Stimulated activated naive CD8-positive, alpha-beta T cell treated with anti-CD3 and anti-CD28 coated beads, Interleukin-15, Interleukin-2, amounts not matched to agents 100 ng/mL and 50 ng/mL, for 24 hours (primary cell): ENCODE measurements around the gene USP31.

Experiments
- H3K27ac Mint-ChIP-seq: one replicate; pipeline ENCODE4 v1.8.0; 2021; ENCODE audit warnings: mild to moderate bottlenecking, mixed read lengths
- H3K27me3 Mint-ChIP-seq: one replicate; pipeline ENCODE4 v1.8.0; 2021; ENCODE audit warnings: mixed read lengths
- H3K36me3 Mint-ChIP-seq: one replicate; pipeline ENCODE4 v1.8.0; 2021; ENCODE audit warnings: low read depth, mixed read lengths
- H3K4me1 Mint-ChIP-seq: one replicate; pipeline ENCODE4 v1.8.0; 2021; ENCODE audit warnings: low read depth, mixed read lengths
- H3K4me3 Mint-ChIP-seq: one replicate; pipeline ENCODE4 v1.8.0; 2021; ENCODE audit warnings: mild to moderate bottlenecking, mixed read lengths
- H3K9me3 Mint-ChIP-seq: one replicate; pipeline ENCODE4 v1.8.0; 2021; ENCODE audit warnings: mixed read lengths

USP31 gene, protein sequence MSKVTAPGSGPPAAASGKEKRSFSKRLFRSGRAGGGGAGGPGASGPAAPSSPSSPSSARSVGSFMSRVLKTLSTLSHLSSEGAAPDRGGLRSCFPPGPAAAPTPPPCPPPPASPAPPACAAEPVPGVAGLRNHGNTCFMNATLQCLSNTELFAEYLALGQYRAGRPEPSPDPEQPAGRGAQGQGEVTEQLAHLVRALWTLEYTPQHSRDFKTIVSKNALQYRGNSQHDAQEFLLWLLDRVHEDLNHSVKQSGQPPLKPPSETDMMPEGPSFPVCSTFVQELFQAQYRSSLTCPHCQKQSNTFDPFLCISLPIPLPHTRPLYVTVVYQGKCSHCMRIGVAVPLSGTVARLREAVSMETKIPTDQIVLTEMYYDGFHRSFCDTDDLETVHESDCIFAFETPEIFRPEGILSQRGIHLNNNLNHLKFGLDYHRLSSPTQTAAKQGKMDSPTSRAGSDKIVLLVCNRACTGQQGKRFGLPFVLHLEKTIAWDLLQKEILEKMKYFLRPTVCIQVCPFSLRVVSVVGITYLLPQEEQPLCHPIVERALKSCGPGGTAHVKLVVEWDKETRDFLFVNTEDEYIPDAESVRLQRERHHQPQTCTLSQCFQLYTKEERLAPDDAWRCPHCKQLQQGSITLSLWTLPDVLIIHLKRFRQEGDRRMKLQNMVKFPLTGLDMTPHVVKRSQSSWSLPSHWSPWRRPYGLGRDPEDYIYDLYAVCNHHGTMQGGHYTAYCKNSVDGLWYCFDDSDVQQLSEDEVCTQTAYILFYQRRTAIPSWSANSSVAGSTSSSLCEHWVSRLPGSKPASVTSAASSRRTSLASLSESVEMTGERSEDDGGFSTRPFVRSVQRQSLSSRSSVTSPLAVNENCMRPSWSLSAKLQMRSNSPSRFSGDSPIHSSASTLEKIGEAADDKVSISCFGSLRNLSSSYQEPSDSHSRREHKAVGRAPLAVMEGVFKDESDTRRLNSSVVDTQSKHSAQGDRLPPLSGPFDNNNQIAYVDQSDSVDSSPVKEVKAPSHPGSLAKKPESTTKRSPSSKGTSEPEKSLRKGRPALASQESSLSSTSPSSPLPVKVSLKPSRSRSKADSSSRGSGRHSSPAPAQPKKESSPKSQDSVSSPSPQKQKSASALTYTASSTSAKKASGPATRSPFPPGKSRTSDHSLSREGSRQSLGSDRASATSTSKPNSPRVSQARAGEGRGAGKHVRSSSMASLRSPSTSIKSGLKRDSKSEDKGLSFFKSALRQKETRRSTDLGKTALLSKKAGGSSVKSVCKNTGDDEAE (N-terminal part only)

DNA sequence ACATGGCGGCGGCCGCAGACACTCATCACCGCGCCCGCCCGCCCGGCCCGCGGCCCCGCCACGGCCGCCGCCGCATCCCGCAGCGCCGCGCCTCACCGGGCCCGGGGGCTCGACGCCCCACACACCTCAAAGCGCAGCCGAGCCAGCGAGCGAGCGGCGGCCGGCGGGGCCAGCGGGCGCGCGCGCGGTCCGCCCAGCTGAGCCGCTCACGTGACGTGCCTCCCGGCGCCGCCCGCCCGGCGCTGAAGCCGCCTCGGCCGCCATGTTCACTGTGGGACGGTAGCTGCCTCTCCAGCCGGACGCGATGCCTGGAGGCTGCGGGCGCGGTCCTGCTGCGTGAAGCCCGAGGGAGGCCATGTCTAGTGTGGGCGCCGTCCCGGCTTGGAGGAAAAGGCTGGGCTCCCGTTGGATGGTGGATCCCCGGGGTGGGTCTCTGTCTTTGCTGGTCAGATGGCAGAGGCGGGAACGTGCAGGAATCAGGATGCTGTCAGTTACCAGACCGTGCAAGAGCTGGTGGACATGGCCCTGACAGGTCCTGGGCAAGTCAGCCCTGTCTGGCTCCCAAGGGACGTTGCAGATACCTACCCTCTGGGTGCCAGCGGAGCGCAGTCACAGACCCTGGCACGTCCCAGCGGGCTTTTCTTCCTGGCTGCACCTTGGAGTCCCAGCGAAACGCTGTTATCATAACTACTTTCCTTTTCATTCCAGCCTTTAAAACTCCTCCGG lies at the start of gene USP31:
USP31 (minus strand) TSS at position 186 of the 726 bp plus-strand sequence; CDS start at position 4, 182 bp downstream.
- Mint-ChIP-seq H3K9me3 (no peaks in the 10 kb centered on the region), H3K36me3 (peaks cover 4% of the 10 kb centered on the region), H3K4me3 (peak within 1 kb of the TSS; percentile 94), H3K27ac (peak within 1 kb of the TSS; percentile 90), H3K27me3 (peaks cover 11% of the 10 kb centered on the region), H3K4me1 (peaks cover 36% of the 10 kb centered on the region)

GRCh38 chr16:23196539-23196938 lies 47.3 kb upstream of the USP31 start:
- no peaks in the 10 kb centered on the region for H3K36me3 Mint-ChIP-seq
- no peak overlapping the region for H3K27ac Mint-ChIP-seq
- H3K4me1 Mint-ChIP-seq: no peaks in the 10 kb centered on the region
- H3K9me3 Mint-ChIP-seq: no peaks in the 10 kb centered on the region
- H3K4me3 Mint-ChIP-seq: no peak overlapping the region
- peaks cover 25% of the 10 kb centered on the region for H3K27me3 Mint-ChIP-seq

DNA sequence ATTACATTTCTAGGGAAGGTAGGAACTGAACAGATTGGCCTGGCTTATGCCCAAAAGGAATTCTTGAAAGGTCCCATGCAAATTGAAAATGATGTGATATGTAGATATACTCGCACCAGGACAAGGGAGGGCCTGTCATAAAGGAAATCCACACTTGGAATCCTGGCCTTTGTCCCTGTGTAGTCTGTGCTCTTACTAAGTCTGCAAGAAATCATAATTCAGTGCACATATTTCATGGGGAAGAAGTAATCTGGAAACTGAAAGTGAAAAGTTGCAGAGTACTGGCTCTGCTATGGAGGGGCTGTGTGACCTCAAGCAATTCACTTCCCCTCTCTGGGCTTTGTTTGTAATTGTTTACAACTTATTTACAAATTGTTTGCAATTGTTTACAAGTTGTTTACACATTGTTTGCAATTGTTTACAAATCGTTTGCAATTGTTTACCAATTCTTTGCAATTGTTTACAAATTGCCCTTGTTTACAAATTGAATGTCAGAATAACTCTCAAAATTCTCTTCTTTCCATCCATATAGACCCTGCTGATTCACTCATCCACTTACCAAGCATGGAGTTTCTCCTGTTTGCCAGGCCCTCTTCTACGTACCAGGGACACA lies 46.2 kb upstream of the USP31 start:
- Mint-ChIP-seq H3K4me1 (no peaks in the 10 kb centered on the region), H3K27ac (no peak overlapping the region), H3K9me3 (no peaks in the 10 kb centered on the region), H3K27me3 (peaks cover 18% of the 10 kb centered on the region), H3K36me3 (no peaks in the 10 kb centered on the region), H3K4me3 (no peak overlapping the region)

- Mint-ChIP-seq H3K9me3 (no peaks in the 10 kb centered on the region), H3K4me3 (no peak overlapping the region), H3K27me3 (peaks cover 12% of the 10 kb centered on the region), H3K27ac (no peak overlapping the region), H3K4me1 (no peaks in the 10 kb centered on the region), H3K36me3 (no peaks in the 10 kb centered on the region)
These were observed 45.4 kb upstream of the USP31 start for GRCh38 chr16:23194497-23195221.

DNA sequence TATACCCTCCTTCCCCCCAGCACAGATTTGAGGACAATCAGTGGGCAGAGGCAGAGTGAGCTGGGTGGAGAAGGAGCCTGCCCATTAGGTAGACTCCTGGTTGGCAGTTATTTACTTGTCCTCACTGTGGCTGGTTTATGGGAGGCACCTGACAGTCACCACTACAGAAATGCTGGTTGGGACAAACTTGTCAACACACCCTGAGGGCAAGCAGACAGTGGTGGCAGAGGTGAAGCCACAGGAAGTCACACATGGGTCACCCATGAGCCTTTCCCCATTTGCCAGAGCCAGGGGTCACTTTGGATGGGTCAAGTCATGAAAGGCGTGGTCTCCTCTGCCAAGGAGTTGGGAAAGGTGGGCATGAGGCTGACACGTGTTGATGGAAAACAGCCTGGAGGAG lies 39.7 kb upstream of the USP31 start:
- no peak overlapping the region for H3K27ac Mint-ChIP-seq
- H3K4me3 Mint-ChIP-seq: no peak overlapping the region
- H3K9me3 Mint-ChIP-seq: no peaks in the 10 kb centered on the region
- H3K4me1 Mint-ChIP-seq: no peaks in the 10 kb centered on the region
- H3K36me3 Mint-ChIP-seq: no peaks in the 10 kb centered on the region
- H3K27me3 Mint-ChIP-seq: peaks cover 37% of the 10 kb centered on the region

DNA sequence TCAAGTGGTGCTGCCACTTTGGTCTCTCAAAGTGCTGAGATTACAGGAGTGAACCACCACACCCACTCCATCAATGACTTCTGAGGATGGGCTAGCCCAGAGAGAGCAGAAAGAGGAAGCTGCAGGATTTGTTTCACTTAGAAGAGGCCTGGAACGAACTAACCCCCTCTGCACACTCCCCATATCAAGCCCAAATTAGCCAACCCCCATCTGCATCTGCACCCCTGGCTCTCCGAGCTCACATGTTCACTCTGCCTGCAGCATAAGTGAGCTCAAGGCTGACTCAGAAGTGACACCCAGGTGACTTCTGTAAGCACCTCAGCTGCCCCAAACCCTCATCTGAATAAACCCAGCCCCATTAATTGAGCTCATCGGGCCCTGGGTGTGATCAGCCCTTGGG lies 38.1 kb upstream of the USP31 start:
- H3K27ac Mint-ChIP-seq: no peak overlapping the region
- no peaks in the 10 kb centered on the region for H3K9me3 Mint-ChIP-seq
- peaks cover 44% of the 10 kb centered on the region for H3K27me3 Mint-ChIP-seq
- no peaks in the 10 kb centered on the region for H3K36me3 Mint-ChIP-seq
- H3K4me1 Mint-ChIP-seq: no peaks in the 10 kb centered on the region
- H3K4me3 Mint-ChIP-seq: no peak overlapping the region

DNA sequence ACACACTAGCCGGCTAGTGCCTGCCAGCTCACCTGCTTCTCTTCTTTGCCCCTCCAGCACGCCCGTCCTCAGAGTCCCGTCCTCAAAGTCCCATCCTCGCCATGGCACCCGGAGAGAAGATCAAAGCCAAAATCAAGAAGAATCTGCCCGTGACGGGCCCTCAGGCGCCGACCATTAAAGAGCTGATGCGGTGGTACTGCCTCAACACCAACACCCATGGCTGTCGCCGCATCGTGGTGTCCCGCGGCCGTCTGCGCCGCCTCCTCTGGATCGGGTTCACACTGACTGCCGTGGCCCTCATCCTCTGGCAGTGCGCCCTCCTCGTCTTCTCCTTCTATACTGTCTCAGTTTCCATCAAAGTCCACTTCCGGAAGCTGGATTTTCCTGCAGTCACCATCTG lies 36.9 kb upstream of the USP31 start:
- peaks cover 56% of the 10 kb centered on the region for H3K27me3 Mint-ChIP-seq
- no peaks in the 10 kb centered on the region for H3K9me3 Mint-ChIP-seq
- H3K4me3 Mint-ChIP-seq: no peak overlapping the region

DNA sequence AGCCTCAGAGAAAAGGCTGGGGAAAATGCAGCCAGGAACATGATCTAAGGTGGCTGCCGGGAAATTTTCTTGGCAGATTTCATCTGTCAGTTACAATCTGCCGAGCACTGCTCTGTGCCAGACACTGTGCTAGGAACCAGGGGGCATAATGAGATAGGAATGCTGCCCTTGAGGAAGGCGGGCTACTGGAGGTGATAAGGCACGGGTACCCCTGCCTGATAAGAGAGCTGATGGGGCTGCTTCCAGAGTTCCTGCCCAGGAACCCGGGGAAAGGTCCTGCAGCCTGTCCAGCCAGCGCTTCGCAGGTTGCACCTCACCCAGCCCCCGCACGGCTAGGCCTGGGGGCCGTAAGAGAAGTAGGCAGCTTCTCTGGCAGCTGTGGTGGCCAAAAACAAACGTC lies 36.4 kb upstream of the USP31 start:
- H3K27me3 Mint-ChIP-seq: peaks cover 59% of the 10 kb centered on the region
- H3K36me3 Mint-ChIP-seq: no peaks in the 10 kb centered on the region
- H3K4me3 Mint-ChIP-seq: no peak overlapping the region
- no peak overlapping the region for H3K27ac Mint-ChIP-seq
- H3K4me1 Mint-ChIP-seq: peaks cover 8% of the 10 kb centered on the region
- no peaks in the 10 kb centered on the region for H3K9me3 Mint-ChIP-seq

More for the DNA sequence above, 36.9 kb upstream of the USP31 start:
- H3K4me1 Mint-ChIP-seq: peaks cover 8% of the 10 kb centered on the region
- no peaks in the 10 kb centered on the region for H3K36me3 Mint-ChIP-seq
- H3K27ac Mint-ChIP-seq: no peak overlapping the region

GRCh38 chr16:23183543-23183862 lies 34.3 kb upstream of the USP31 start:
- H3K4me1 Mint-ChIP-seq: peaks cover 8% of the 10 kb centered on the region
- no peak overlapping the region for H3K4me3 Mint-ChIP-seq
- H3K27ac Mint-ChIP-seq: no peak overlapping the region
- H3K27me3 Mint-ChIP-seq: peaks cover 65% of the 10 kb centered on the region
- no peaks in the 10 kb centered on the region for H3K9me3 Mint-ChIP-seq
- no peaks in the 10 kb centered on the region for H3K36me3 Mint-ChIP-seq

- Mint-ChIP-seq H3K4me1 (peaks cover 8% of the 10 kb centered on the region), H3K4me3 (no peak within 1 kb of the TSS), H3K36me3 (no peaks in the 10 kb centered on the region), H3K9me3 (no peaks in the 10 kb centered on the region), H3K27ac (no peak within 1 kb of the TSS), H3K27me3 (peaks cover 61% of the 10 kb centered on the region)
These were observed 33.7 kb upstream of the USP31 start, which contains the start of gene SCNN1G for GRCh38 chr16:23182679-23183542. Gene SCNN1G, plus strand, starts transcription at chr16:23182745. Its CDS starts 3,527 bp downstream, at chr16:23186272.

DNA sequence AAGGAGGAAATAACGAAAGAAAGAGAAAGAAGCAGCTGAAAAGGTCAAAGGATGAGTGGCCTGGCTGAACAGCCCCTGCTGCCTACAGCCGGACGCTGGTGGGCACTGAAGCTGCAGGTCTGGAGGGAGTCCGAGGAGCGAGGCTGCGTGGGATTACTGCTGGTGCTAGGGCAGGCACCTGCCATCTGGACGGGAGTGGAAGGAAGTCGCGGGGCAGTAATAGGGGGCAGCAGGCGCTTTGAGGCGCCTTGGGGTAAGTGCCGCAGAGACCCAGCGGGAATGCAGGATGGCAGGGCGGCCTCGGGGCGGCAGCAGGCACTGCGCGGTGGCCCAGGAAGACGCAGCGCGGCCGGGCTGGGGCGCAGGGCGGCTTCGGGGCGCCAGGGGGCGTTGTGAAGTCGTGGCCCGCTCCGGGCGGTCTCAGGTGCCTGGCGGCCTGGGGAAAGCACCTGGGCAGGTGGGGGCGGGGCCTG lies 33.0 kb upstream of the USP31 start:
- H3K27me3 Mint-ChIP-seq: peaks cover 60% of the 10 kb centered on the region
- peaks cover 8% of the 10 kb centered on the region for H3K4me1 Mint-ChIP-seq
- H3K27ac Mint-ChIP-seq: no peak overlapping the region

GRCh38 chr16:23181506-23181905 lies 32.3 kb upstream of the USP31 start:
- Mint-ChIP-seq H3K4me1 (peaks cover 8% of the 10 kb centered on the region), H3K27ac (no peak overlapping the region), H3K9me3 (no peaks in the 10 kb centered on the region), H3K36me3 (no peaks in the 10 kb centered on the region), H3K4me3 (no peak overlapping the region), H3K27me3 (peaks cover 61% of the 10 kb centered on the region)

More for the DNA sequence above, 33.0 kb upstream of the USP31 start:
- H3K9me3 Mint-ChIP-seq: no peaks in the 10 kb centered on the region
- H3K36me3 Mint-ChIP-seq: no peaks in the 10 kb centered on the region
- no peak overlapping the region for H3K4me3 Mint-ChIP-seq
